Measurements from ENCODE around the gene ZNF280B. TPM values are rescaled to one million over a fixed set of nuclear protein-coding genes. Genes with fewer than 3 reads are reported as not detected.
"Not testable (repeated sequence)": the region's sequence is repeated elsewhere in the genome, so short reads cannot be mapped to it uniquely, and the experiment has no call there.

ZNF280B gene
- total and polyA plus RNA-seq, 2 of the 13 experiments (the other 11 are each of a cell fraction or from before 2014, with no cell fraction given), result 3.7 to 3.9 TPM

DNA sequence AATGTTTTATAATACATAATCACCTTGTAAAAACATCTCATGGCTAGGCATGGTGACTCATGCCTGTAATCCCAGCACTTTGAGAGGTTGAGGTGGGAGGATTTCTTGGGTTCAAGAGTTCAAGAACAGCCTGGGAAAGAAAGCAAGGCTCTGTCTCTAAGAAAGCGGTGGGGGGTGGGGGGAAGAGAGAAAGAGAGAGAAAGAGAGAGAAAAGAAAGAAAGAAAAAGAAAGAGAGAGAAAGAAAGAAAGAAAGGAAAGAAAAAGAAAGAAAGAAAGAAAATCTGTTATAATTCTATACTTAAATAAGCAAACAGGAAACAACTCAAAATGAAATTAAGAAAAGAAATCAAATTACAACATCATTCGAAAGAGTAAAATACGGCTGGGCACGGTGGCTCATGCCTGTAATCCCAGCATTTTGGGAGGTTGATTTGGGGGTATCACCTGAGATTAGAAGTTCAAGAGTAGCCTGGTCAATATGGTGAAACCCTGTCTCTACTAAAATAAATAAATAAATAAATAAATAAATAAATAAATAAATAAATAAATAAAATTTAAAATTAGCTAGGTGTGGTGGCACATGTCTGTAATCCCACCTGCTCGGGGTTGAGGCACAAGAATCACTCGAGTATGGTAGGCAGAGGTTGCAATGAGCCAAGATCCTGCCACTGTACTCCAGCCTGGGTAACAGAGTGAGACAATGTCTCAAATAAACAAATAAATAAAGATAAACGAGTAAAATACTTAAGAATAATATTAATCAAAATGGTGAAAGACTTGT lies 65.4 kb downstream of the ZNF280B start (continued):
- TF ChIP-seq, protein P1, sequence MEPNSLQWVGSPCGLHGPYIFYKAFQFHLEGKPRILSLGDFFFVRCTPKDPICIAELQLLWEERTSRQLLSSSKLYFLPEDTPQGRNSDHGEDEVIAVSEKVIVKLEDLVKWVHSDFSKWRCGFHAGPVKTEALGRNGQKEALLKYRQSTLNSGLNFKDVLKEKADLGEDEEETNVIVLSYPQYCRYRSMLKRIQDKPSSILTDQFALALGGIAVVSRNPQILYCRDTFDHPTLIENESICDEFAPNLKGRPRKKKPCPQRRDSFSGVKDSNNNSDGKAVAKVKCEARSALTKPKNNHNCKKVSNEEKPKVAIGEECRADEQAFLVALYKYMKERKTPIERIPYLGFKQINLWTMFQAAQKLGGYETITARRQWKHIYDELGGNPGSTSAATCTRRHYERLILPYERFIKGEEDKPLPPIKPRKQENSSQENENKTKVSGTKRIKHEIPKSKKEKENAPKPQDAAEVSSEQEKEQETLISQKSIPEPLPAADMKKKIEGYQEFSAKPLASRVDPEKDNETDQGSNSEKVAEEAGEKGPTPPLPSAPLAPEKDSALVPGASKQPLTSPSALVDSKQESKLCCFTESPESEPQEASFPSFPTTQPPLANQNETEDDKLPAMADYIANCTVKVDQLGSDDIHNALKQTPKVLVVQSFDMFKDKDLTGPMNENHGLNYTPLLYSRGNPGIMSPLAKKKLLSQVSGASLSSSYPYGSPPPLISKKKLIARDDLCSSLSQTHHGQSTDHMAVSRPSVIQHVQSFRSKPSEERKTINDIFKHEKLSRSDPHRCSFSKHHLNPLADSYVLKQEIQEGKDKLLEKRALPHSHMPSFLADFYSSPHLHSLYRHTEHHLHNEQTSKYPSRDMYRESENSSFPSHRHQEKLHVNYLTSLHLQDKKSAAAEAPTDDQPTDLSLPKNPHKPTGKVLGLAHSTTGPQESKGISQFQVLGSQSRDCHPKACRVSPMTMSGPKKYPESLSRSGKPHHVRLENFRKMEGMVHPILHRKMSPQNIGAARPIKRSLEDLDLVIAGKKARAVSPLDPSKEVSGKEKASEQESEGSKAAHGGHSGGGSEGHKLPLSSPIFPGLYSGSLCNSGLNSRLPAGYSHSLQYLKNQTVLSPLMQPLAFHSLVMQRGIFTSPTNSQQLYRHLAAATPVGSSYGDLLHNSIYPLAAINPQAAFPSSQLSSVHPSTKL (CRISPR knock-in tag; IDR thresholded peaks at IDR 0.05), result no peak
- no peak for TF ChIP-seq HOXA9 (CRISPR knock-in tag; IDR thresholded peaks at IDR 0.05; ENCODE audit: borderline replicate concordance)
- TF ChIP-seq, protein P2, sequence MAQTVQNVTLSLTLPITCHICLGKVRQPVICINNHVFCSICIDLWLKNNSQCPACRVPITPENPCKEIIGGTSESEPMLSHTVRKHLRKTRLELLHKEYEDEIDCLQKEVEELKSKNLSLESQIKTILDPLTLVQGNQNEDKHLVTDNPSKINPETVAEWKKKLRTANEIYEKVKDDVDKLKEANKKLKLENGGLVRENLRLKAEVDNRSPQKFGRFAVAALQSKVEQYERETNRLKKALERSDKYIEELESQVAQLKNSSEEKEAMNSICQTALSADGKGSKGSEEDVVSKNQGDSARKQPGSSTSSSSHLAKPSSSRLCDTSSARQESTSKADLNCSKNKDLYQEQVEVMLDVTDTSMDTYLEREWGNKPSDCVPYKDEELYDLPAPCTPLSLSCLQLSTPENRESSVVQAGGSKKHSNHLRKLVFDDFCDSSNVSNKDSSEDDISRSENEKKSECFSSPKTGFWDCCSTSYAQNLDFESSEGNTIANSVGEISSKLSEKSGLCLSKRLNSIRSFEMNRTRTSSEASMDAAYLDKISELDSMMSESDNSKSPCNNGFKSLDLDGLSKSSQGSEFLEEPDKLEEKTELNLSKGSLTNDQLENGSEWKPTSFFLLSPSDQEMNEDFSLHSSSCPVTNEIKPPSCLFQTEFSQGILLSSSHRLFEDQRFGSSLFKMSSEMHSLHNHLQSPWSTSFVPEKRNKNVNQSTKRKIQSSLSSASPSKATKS (CRISPR knock-in tag; IDR thresholded peaks at IDR 0.05), result no peak

DNA sequence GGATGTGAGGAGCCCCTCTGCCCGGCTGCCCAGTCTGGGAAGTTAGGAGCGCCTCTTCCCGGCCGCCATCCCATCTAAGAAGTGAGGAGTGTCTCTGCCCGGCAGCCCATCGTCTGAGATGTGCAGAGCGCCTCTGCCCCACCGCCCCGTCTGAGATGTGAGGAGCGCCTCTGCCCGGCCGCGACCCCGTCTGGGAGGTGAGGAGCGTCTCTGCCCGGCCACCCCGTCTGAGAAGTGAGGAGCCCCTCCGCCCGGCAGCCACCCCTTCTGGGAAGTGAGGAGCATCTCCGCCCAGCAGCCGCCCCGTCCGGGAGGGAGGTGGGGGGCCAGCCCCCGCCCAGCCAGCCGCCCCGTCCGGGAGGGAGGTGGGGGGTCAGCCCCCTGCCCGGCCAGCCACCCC lies 66.9 kb downstream of the ZNF280B start:
- H4K20me1 ChIP-seq (ENCODE audit: insufficient read depth, low read length); H3K9ac ChIP-seq (ENCODE audit: insufficient read depth, low read depth, low read length); H3K36me3 ChIP-seq (replicated peaks in 1 of 2; ENCODE audit: control insufficient read depth in 1 of 2, insufficient read depth in 2 of 2, low read length in 2 of 2); H3K27ac ChIP-seq (ENCODE audit: extremely low read length, insufficient read depth, low read length); H3K4me3 ChIP-seq (replicated peaks in 1 of 3; ENCODE audit: insufficient read depth in 1 of 3, low read depth in 2 of 3, low read length in 3 of 3); ATAC-seq; H3K27me3 ChIP-seq (ENCODE audit: control insufficient read depth in 1 of 2, insufficient read depth in 2 of 2, low read length in 2 of 2); H2AFZ ChIP-seq (ENCODE audit: low read length); H3K9me3 ChIP-seq (ENCODE audit: low read length); CTCF ChIA-PET (ENCODE audit: low intra/inter-chr PET ratio, low total read pairs); FAIRE-seq; POLR2A ChIA-PET; DNase-seq (ENCODE audit: low spot score); BruUV-seq (replicated peaks); H3K4me2 ChIP-seq (ENCODE audit: low read depth, low read length); in situ Hi-C loops (cut with HindIII; ENCODE audit: extremely low pct_ligation_motif_present, low pct_unique_long_range_greater_than_20kb); H3K79me2 ChIP-seq (ENCODE audit: insufficient read depth, low read length); intact Hi-C loops (cut with micrococcal nuclease; ENCODE audit: unreplicated experiment); H3K4me1 ChIP-seq (ENCODE audit: insufficient read depth, low read length): not testable (repeated sequence)
- WGBS (ENCODE audit: low lambda C conversion rate), result 81% methylated on average over 11 of the region's 28 CpGs

All from HepG2 (cell line).